Body of pancreas (tissue), 4 donors: Measurements from ENCODE around the gene PRODH2. TPM values are rescaled to one million over a fixed set of nuclear protein-coding genes. Genes with fewer than 3 reads are reported as not detected.

Source experiments
- ATAC-seq: fragments of 150-250 bp; one replicate; pipeline ENCODE4 v1.9.1; 2016
- DNase-seq, 4 donors: peaks; one replicate each; pipeline ENCODE4 v3.0.0-alpha.2; 2019
- H3K27ac ChIP-seq, 4 donors: fragments of 200-600 bp; sonication (generic); 1 replicate in 3 of 4; 2 replicates in 1 of 4; pipeline versions ENCODE4 v1.5.1 to v1.6.1; 2016 to 2019; ENCODE audit warnings: mild to moderate bottlenecking in 1 of 4, mixed read lengths in 1 of 4, moderate library complexity in 1 of 4
- H3K27me3 ChIP-seq, 2 donors: fragments of 200-600 bp; sonication (generic); one replicate each; pipeline ENCODE4 v1.6.0; 2016; ENCODE audit warnings: mild to moderate bottlenecking in 1 of 2
- H3K36me3 ChIP-seq, 2 donors: fragments of 200-600 bp; sonication (generic); replicated peaks in 1 of 2; 2 replicates each; pipeline ENCODE4 v1.5.1; 2016; ENCODE audit warnings: low read depth in 2 of 2; ENCODE audit not compliant: insufficient read depth in 1 of 2
- H3K4me1 ChIP-seq: fragments of 200-600 bp; sonication (generic); one replicate; pipeline ENCODE4 v1.6.0; 2016
- H3K4me3 ChIP-seq, 2 donors: fragments of 200-600 bp; sonication (generic); 1 replicate in 1 of 2; 2 replicates in 1 of 2; pipeline ENCODE4 v1.5.1; 2016 to 2019
- H3K9me3 ChIP-seq, 3 donors: fragments of 200-600 bp; sonication (generic); 1 replicate in 2 of 3; 2 replicates in 1 of 3; pipeline ENCODE4 v1.5.1; 2016
- CTCF ChIP-seq, 7 experiments: fragments of 450-650 bp in 4 of 7; fragments of 200-600 bp in 3 of 7; sonication (generic) in 3 of 7; IDR thresholded peaks; one replicate each; pipeline ENCODE4 v1.5.1; 2016 to 2019; ENCODE audit warnings: antibody characterized with exemption in 7 of 7
- POLR2A ChIP-seq, 3 donors: fragments of 450-650 bp; IDR thresholded peaks; one replicate each; pipeline ENCODE4 v1.6.1; 2016; ENCODE audit warnings: antibody characterized with exemption in 3 of 3, mild to moderate bottlenecking in 2 of 3
- WGBS, 2 donors: methylation state at CpG; one replicate each; pipeline ENCODE4 v1.1.5; 2017; 5-methylcytosine and 5-hydroxymethylcytosine counted together
- intact Hi-C: fragments of 100-400 bp; cut with DNase I; formaldehyde crosslinking; loops from one replicate; pipeline ENCODE4 v1.15.1; 2023
- total RNA-seq, 2 donors: library from RNA; depleted of rRNA; stranded (reverse); fragments of >200 nt; gene quantifications; one replicate each; pipeline ENCODE4 v1.1.0, GENCODE V29; 2016

Gene PRODH2
- total RNA-seq, 2 donors from 2014 or later = 0.99 to 3.9 TPM

- TF ChIP-seq CTCF (IDR thresholded peaks at IDR 0.05) (no peak), POLR2A (IDR thresholded peaks at IDR 0.05) (no peak)
- WGBS, 2 donors = 84 to 93% methylated on average over 11 to 14 of the region's 14 CpGs
- intact Hi-C loops = no loop called here
- Histone ChIP-seq H3K4me1 (peaks cover 31% of the 10 kb centered on the region), H3K27ac (no peak overlapping the region), H3K36me3 (peaks cover 0 to 7% of the 10 kb centered on the region in 2 donors), H3K27me3 (no peaks in the 10 kb centered on the region), H3K9me3 (no peaks in the 10 kb centered on the region), H3K4me3 (no peak overlapping the region)
- no peak for ATAC-seq
- DNase-seq = no peak
These were observed 60.6 kb downstream of the PRODH2 start for GRCh38 chr19:35751839-35752745.

- H3K9me3 ChIP-seq = no peaks in the 10 kb centered on the region
- H3K27me3 ChIP-seq = no peaks in the 10 kb centered on the region
- H3K27ac ChIP-seq = no peak overlapping the region
- DNase-seq = no peak
- TF ChIP-seq CTCF (IDR thresholded peaks at IDR 0.05) (no peak), POLR2A (IDR thresholded peaks at IDR 0.05) (no peak)
- 80 to 97% methylated on average over 5 of the region's 5 CpGs for WGBS, 2 donors
- no peak for ATAC-seq
- peaks cover 0 to 7% of the 10 kb centered on the region in 2 donors for H3K36me3 ChIP-seq
- intact Hi-C loops = no loop called here
- no peak overlapping the region for H3K4me3 ChIP-seq
- H3K4me1 ChIP-seq = peaks cover 34% of the 10 kb centered on the region
These were observed 62.5 kb downstream of the PRODH2 start for GRCh38 chr19:35750167-35750566.

Other genes with a start within 250 kb of the PRODH2 start
- 1 to 10 TPM in 1 of 2 donors, not detected in 1; 8.2 TPM for gene ATP4A, start 249.2 kb downstream of the PRODH2 start, total RNA-seq
- not detected for gene PMIS2, start 226.7 kb downstream of the PRODH2 start, total RNA-seq
- 10 to 100 TPM in 1 of 2 donors, 1 to 10 TPM in 1; 9.6 to 14.5 TPM for gene HAUS5, start 200.1 kb downstream of the PRODH2 start, total RNA-seq
- 10 to 100 TPM; 26.7 to 65.3 TPM for gene RBM42, start 183.8 kb downstream of the PRODH2 start, total RNA-seq
- gene ETV2, start 171.1 kb downstream of the PRODH2 start, total RNA-seq = not detected
- gene COX6B1, start 164.5 kb downstream of the PRODH2 start, total RNA-seq = 100 to 1,000 TPM; 134 to 151 TPM
- gene UPK1A, start 146.3 kb downstream of the PRODH2 start, total RNA-seq = not detected
- not detected for gene ZBTB32, start 108.3 kb downstream of the PRODH2 start, total RNA-seq
- 10 to 100 TPM; 18.7 to 31.6 TPM for gene KMT2B, start 94.8 kb downstream of the PRODH2 start, total RNA-seq
- 10 to 100 TPM in 1 of 2 donors, 1 to 10 TPM in 1; 6.0 to 11.2 TPM for gene IGFLR1, start 70.4 kb downstream of the PRODH2 start, total RNA-seq
- 10 to 100 TPM; 26.2 to 83.4 TPM for gene U2AF1L4, start 67.4 kb downstream of the PRODH2 start, total RNA-seq
- gene PSENEN, start 67.2 kb downstream of the PRODH2 start, total RNA-seq = 10 to 100 TPM; 10.6 to 21.1 TPM
- gene LIN37, start 64.3 kb downstream of the PRODH2 start, total RNA-seq = 1 to 10 TPM; 6.7 to 7.6 TPM
- gene HSPB6, start 55.8 kb downstream of the PRODH2 start, total RNA-seq = 100 to 1,000 TPM in 1 of 2 donors, 10 to 100 TPM in 1; 35.0 to 117 TPM
- gene PROSER3, start 54.7 kb downstream of the PRODH2 start, total RNA-seq = 10 to 100 TPM in 1 of 2 donors, 1 to 10 TPM in 1; 7.3 to 14.2 TPM
- gene ARHGAP33, start 37.3 kb downstream of the PRODH2 start, total RNA-seq = 10 to 100 TPM in 1 of 2 donors, 1 to 10 TPM in 1; 8.6 to 71.5 TPM
- 10 to 100 TPM; 14.0 to 33.6 TPM for gene NPHS1, start 39.7 kb upstream of the PRODH2 start, total RNA-seq
- gene KIRREL2, start 44.1 kb upstream of the PRODH2 start, total RNA-seq = 10 to 100 TPM; 42.5 to 75.5 TPM
- 10 to 100 TPM; 40.9 to 47.0 TPM for gene APLP1, start 55.7 kb upstream of the PRODH2 start, total RNA-seq
- gene NFKBID, start 87.7 kb upstream of the PRODH2 start, total RNA-seq = 1 to 10 TPM; 6.3 to 6.5 TPM
- 1 to 10 TPM in 1 of 2 donors, not detected in 1; 5.2 TPM for gene HCST, start 89.7 kb upstream of the PRODH2 start, total RNA-seq
- 10 to 100 TPM; 19.2 to 38.6 TPM for gene TYROBP, start 95.5 kb upstream of the PRODH2 start, total RNA-seq
- 10 to 100 TPM; 13.2 to 14.5 TPM for gene LRFN3, start 123.5 kb upstream of the PRODH2 start, total RNA-seq
- gene SDHAF1, start 182.3 kb upstream of the PRODH2 start, total RNA-seq = 10 to 100 TPM; 33.9 to 39.2 TPM
- 1 to 10 TPM; 4.9 to 9.3 TPM for gene SYNE4, start 196.0 kb upstream of the PRODH2 start, total RNA-seq
- gene ALKBH6, start 201.4 kb upstream of the PRODH2 start, total RNA-seq = 10 to 100 TPM in 1 of 2 donors, 1 to 10 TPM in 1; 9.6 to 33.0 TPM
- 1 to 10 TPM; 3.3 to 4.9 TPM for gene CLIP3, start 220.0 kb upstream of the PRODH2 start, total RNA-seq
- 1 to 10 TPM; 1.3 to 6.0 TPM for gene THAP8, start 241.4 kb upstream of the PRODH2 start, total RNA-seq
- under 1 TPM; 0.26 to 0.33 TPM for gene WDR62, start 242.1 kb upstream of the PRODH2 start, total RNA-seq